HG03066 (cell line): ENCODE measurements around the gene CPA4.

Experiments used
- ATAC-seq: cut with Tn5 transposase; IDR thresholded peaks from one replicate; pipeline ENCODE4 v1.9.1; 2021; ENCODE audit warnings: low read depth; ENCODE audit not compliant: unreplicated experiment

Gene CPA4

DNA sequence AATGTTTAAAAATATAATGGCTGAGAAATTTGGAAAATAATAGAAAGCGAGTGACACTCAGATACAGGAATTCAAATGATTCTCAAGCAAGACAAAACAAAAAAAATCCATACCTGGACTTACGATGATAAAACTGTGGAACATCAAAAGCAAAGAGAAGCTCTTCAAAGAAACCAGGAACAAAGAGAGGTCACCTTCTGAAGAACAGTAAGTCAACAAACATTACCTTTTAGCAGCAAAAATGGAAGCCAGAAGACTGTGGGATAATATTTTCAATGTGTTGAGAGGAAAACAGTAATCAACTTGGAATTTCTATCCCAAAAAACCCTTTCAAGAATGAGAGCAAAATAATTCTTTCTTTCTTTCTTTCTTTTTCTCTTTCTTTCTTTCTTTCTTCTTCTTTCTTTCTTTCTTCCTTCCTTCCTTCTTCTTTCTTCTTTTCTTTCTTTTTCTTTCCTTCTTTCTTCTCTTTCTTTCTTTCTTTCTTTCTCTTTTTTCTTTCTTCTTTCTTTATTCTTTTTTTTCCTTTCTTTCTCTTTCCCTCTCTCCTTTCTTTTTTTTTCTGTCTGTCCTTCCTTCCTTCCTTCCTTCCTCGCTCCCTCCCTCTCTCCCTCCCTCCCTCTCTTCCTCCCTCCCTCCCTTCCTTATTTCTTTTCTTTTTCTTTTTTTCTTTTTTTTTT lies 49.9 kb downstream of the CPA4 start:
- no peak for ATAC-seq

DNA sequence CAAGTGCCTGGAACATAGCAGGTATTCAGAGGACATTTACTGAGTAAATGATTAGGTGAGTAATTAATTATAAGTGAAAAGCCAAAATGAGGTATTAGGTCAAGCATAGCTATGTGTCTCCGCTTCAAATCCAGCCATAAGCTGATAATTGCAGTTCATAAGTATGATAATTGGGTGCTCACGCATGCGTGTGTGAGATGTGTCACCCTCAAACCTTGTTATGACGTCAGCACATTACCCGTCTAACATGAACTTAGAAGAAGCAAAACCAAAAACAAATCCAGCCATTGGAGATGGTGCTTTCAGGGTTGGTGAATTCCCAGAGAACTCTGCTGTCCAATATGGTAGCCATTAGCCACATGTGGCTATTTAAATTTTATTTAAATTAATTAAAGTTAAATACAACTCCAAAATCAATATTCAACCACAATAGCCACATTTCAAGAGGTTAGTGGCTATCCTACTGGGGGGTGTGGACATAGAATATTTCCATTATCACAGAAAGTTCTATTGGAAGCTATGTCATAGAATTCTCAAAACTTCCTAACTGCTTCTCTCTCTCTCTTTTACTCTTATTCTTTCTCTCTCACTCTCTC lies 51.4 kb downstream of the CPA4 start, which contains the start of gene CPA5:
Gene CPA5, plus strand, starts transcription at position 546 of the 596 bp plus-strand sequence. CDS start 1,670 bp downstream, outside the sequence.
- no peak for ATAC-seq

DNA sequence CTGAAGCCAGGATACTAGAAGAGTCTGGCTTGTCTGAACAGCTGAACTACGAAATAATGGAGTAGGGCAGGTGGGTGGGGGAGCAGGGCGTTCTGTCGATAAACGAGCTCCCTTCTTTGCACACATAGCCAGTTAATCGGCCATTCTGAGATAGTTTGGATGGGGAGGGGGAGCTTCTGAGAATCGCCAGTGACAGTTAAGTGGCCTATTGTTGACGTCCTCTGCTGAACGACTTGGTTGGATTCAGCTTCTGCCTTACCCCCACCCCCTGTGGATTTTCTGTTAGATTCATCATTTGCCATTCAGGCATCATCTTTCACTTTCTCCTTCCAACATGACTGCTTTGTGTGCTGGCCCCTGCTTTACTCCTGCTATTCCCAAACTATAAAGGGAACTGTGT lies 52.2 kb downstream of the CPA4 start:
- no peak for ATAC-seq

DNA sequence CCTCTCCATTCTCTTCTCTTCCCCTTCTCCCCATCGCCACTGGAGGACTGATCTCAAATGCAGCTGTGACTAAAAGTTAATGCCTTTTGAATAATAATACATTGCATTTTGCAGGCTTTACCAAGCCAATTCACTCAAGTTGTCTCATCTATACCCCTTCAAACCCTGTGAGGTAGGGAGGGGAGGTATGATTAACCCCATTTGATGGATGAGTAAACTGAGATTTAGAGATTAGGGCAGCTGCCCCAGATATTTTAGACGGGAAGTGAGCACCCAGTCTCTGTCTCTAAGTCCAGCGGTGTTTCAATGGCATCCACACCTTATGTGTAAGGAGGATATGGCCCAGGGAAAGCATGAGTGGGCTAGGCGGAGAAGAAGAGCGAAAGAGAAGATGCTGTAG lies 52.8 kb downstream of the CPA4 start:
- no peak for ATAC-seq

DNA sequence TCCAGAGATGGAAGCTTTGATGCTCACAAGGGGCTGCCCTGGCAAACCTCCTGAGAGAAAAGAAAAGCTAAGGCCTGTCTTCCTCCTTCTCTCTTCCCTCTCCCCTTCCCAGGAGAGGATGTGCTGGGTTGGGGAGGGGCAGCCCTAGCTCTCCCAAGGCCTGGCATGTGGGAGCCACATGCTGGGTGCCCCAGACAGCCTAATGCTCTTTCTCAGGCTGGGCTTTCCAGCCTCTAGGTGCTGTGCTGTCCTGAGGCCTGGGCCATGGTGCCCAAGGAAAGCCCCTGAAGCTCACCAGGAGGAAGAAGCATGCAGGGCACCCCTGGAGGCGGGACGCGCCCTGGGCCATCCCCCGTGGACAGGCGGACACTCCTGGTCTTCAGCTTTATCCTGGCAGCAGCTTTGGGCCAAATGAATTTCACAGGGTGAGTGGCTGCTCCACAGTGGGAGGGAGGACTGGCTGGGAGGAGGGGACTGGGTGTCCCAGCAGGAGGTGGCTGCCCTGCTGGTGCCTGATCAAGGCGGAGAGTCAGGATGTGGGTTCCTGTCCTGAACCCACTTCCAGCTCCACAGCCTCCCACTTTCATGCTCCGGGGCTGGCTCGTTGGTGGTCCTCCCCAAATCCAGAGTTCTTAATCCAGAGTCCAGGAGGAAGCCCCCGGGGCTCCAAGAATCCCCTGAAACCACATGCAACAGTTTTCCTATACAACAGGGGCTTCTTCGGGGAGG lies 53.4 kb downstream of the CPA4 start:
- no peak for ATAC-seq

DNA sequence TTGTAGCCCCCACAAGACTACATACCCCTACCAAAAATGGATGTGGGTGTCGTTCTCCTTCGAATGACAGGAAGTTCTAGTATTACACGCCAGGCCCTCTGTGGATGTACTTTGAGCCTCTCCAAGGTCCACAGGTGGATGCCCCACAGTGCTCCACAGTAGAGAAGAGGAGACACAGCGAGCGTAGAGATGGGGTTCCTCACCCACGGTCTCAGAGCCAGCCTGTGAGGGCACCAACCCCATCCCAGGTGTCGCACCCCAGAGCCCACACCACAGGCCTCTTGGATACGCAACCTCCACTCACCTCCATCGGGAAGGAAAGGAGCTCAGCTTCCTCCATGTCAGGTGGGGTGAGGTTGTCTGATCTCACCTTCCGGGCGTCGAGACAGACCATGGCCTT lies 54.0 kb downstream of the CPA4 start:
- no peak for ATAC-seq

DNA sequence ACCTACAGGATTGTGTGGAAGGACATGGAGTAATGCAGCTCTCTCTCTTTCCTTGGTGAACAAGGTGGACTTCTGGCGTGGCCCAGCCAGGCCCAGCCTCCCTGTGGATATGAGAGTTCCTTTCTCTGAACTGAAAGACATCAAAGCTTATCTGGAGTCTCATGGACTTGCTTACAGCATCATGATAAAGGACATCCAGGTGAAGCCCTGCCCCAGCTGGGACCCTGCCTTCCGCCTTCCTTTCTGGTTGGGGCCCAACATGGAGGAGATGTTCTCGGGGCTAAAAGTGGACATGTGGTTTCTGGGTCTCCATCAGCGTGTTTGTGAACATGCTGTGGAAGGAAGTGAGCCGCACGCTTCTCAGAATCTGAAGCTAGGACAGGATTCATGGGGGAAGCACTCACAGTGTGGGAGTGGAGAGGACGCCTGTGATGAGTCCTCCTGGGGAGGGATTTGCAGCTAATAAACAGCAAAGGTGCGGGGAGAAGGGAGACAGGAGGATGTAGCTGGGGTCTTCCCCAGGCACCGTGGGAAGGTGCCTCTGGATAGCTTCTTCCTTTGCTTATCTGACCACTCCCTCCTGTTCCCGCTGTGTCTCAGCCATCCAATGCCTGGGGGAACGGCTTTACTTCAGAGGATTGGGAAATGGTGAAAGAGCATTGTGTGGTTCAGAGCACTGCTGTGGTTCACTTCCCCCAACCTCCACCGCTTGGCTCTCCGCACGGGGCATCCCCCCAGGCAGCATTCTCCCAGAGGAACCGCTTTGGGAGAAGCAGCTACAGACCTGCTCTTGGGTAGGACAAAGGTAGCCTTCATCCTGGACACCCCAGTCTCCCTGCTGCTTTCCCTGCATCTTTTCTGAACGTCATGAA lies 57.2 kb downstream of the CPA4 start:
- ATAC-seq = no peak

DNA sequence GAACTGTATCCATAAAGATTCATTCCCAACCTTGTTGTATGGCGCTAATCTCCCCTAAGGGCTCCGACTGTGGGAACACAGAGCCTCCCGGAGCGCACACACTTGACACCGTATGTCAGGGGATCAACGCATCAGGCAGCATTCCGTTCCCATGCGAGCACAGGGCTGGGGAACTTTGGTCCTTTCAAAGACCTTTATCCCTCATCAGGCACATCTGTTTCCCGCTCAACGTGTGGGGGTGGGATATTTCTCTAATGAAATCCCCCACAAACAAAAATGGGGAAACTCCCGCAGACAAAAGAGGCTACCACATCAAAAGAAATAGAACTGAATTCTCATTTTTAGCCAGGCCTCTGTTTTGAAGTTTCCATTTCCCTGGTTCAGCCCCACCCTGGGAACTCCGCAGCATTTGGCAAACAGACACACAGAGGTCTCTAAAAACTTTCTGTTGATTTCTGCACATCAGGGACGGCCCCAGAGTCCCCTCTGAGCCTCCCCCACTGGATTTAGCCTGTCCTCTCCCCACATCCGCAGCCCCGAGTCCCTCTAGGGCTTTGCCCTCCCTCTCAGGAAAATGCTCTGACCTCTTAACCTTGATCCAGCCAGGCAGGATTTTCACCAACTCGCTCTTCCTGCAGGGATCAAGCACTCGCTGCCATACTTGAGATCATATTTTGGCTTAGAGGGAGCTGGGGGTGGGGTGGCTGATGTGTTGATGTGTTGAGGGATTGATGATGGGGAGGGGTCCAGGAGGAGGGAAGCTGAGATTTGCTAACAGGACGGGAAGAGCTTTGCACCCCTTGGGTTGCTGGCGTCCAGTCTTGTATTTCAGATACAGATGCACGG lies 58.2 kb downstream of the CPA4 start:
- ATAC-seq = no peak

DNA sequence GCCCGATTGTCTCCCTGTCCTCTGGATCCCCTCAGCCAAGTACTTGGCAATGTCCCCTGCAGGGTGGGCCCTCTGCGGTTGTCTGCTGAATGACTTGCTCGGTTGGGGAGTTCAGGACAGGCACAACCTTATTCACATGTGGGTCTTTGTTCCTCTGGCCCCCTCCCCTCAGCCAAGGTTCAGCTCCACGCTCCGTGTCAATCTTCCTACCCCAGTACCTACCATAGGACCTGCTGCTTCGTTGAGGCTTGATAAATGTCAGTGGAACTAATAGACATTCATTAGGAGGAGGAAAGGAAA lies 58.8 kb downstream of the CPA4 start:
- ATAC-seq = no peak

DNA sequence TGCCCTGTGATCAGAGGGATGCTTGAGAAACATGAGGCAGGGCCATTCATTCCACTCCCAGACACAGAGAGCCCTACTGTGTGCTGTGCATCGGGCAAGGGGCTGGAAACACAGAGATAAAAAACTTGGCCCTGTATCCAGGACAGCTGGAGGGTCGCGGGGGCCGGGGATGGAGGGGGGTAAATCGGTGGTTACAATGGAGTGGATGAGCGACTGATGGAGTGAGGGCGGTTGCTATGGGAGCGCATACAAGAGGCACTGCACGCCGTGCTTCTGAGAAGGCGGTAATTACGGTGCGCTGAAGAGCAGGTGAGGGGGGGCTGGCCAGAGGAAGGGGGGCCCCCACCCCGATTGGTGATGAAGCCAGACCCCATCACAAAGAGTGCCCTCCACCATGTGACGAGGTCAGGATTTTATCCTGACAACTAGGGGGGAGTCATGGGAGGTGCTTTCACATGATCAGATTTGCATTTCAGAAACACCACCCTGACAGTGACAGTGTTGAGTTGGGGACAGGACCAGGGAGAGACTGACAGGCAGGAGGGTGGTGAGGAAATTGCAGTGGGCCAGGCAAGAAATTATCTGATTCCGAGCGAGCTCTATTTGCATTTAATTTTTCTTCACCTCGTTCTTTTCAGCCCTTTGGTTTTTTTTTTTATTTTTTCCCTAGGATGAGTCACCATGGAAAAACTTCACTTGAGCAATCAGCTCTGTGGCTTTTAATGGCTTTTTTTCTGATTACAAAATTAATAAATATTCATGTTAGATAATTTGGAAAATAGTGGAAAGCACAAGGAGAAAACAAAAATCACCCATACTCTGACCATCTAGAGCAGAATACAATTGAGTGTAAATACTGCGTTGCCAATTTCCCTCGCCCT lies 59.5 kb downstream of the CPA4 start:
- ATAC-seq = no peak

DNA sequence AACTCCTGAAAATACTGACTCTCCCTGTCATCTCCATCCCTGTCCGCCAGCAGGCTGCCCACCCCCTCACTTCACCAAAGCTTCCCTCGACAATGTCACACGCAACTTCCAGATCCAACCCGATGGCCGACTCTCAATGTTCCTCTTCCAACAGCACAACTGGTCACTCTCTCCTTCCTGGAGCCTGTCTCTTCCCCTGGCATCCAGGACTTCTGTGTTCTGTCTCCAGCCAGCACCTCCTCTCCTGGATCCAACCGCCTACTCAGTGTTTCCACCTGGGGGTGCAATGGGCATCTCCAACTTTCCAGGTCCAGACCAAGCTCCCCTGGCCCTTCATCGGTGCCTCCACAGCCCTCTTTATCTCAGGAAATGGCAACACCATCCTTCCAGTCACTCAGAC lies 60.2 kb downstream of the CPA4 start:
- ATAC-seq = no peak

DNA sequence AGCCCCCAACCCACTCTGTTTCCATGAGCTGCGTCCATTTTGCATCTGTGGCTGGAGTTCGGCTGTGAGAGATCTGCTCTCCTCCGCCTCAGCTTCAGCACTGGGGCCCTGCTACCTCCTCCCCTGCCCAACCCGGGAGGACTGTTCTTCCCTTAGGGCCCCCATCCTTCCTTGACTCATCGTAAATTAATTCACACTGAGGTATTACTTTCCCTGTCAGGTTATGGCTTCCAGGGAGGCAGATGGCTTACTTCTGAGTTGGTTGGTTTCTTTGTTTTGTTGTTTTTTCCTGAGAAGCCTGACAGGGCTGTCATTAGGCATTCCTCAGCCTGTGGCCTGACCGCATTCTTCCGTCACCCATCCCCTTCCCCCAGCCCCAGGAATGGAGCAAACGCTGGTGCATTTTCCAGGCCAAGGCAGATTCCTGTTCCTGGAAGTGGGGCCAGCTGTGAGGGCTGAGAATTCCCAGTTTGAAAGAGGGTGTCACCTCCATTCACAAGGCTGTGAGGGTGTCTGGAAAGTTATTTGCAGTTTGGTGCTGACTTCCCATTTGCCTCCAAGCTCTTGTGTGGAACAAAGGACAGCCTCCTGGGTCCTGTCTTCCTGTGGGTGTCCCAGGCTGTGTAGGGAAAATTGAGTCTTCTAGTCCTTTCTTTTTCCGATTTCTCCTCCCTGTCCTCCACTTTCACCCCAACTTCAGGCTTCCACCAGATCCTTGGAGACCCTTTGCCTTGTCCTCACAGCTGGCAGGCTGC lies 63.3 kb downstream of the CPA4 start:
- no peak for ATAC-seq

DNA sequence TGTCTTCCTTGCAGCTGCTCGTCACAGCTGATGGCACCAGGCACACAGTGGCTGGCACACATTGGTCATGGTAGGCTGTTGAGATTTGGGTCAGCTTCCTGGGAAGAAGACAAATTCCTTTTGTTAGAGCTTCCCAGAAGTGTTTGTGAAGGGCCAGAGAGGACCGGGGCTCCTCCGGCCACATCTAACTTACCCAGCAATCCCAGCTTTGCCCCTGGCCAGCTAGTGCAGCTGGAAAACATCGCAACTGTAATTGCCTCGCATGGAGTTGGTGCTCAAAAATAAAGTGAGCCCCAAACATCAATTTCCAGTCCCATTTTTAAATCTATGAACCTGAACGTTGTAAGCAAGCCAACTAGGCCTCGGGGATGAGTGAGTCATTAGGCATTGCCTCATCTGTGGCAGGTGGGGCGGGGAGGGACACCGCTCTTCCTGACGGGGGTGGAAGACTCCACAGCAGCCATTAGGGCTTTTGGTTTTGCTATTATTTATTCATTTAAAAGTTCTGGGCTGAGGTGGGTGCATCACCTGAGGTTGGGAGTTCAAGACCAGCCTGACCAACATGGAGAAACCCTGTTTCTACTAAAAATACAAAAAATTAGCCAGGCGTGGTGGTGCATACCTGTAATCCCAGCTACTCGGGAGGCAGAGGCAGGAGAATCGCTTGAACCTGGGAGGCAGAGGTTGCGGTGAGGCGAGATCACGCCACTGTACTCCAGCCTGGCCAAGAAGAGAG lies 64.1 kb downstream of the CPA4 start:
- no peak for ATAC-seq

DNA sequence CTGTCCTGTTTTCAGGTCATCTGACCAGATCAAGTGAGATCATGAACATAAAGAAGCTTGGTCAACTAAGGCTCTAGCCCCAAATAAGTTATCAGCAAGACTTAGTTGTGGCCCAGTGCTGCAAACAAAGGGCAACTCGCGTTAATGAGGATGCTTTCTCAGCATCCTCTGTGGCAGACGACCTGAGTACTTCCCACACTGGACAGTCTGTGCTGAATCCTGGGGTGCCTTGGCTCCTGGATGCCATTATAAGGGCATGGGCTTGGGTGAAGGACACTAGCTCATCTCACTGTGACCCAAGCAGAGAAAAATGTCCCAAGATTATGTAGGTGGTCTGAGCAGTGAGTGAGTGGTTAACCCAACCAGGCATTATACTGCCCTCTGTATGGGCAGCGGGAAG lies 65.5 kb downstream of the CPA4 start:
- ATAC-seq = no peak

DNA sequence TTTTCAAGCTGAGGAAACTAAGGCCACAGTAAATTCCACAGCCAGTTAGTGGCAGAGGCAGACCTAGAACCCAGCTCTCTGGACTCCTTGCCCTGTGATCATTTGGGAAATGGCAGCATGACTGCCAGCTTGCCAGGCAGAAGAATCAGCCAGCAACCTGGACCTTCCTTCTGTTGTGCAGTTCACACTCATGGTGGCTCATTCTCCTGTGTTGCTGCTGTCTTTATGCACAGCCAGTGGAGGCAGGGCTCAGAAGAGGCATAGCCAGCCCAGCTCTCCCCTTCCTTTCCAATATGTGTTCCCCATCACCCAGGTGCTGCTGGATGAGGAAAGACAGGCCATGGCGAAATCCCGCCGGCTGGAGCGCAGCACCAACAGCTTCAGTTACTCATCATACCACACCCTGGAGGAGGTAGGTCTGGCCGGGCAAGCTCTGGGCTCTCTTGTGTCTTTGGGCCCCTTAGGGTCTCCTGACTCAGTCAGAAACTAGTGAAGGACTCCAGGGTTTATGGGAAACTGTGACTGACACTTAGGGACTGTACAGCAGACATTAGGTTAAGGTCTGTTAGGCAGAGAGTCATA lies 66.4 kb downstream of the CPA4 start:
- ATAC-seq = no peak

DNA sequence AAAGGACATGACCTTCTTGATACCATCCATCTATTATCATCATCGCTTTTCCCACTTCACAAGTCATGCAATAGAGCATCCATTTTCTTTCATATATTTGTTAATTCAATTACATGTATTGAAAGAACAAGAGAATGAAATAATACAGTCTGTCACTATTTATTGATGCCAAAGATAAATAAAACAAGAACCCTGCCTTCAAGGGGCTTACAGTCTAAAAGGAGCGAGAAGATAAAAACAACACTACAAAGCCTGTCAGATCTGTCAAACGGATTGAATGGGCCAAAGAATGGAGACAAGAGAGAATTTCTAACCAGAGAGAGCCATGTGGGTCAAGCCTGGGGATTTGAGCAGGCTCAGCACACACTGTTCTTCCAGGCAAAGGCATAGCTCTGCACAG lies 67.6 kb downstream of the CPA4 start:
- no peak for ATAC-seq

DNA sequence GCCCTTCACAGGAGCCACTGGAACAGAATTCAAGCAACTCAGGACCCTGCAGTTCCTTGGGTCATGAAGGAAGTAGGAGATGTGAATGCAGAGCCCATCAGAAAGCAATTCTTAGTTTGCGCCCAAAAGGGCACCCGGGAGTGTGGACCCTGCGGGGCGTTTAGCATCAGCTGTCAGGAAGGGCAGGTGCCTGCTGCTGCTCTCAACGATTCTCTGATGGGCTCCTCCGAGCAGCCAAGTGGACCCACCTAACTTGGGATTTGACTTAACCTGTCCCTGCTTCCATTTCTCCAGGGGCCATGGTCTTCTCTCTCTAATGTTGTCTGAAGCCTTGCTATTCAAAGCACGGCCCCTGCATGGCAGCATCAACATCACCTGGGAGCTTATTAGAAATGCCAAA lies 68.7 kb downstream of the CPA4 start:
- ATAC-seq = no peak
